ENCODE data around the gene SGO2.

GRCh38 chr2:200622106-200622505, 96.1 kb downstream of the SGO2 start:
- TF ChIP-seq CTCF (IDR thresholded peaks at IDR 0.05 in 2 of 3, conservative IDR thresholded peaks at IDR 0.05 in 1 of 3; ENCODE audit: borderline replicate concordance in 1 of 3, insufficient read depth in 1 of 3, low read depth in 2 of 3, low read length in 2 of 3) (no peak), YY1 (IDR thresholded peaks at IDR 0.05; ENCODE audit: extremely low read depth, insufficient replicate concordance, low read depth, low read length) (no peak), EZH2 (IDR thresholded peaks at IDR 0.05) (no peak), TCF7L2 (IDR thresholded peaks at IDR 0.05; ENCODE audit: borderline replicate concordance, extremely low read depth, insufficient read depth, insufficient read length) (no peak), ZFX (IDR thresholded peaks at IDR 0.05) (no peak)
